Heart right ventricle (tissue), 16 donors: ENCODE data around the gene LRAT. TPM values are rescaled to one million over a fixed set of nuclear protein-coding genes. Genes with fewer than 3 reads are reported as not detected.
"Not testable (repeated sequence)": the region's sequence is repeated elsewhere in the genome, so short reads cannot be mapped to it uniquely, and the experiment has no call there.

Experiments used
- ATAC-seq, 8 donors: fragments of 200-7000 bp; cut with Tn5 transposase; one replicate each; pipeline ENCODE4 v1.9.1; 2020; ENCODE audit warnings: mild to moderate bottlenecking in 8 of 8, moderate library complexity in 8 of 8, moderate number of reproducible peaks in 1 of 8
- DNase-seq, 2 donors: peaks; one replicate each; pipeline ENCODE4 v3.0.0-alpha.2; 2020
- H3K27ac ChIP-seq, 10 donors: fragments of 200-600 bp; sonication (generic) in 2 of 10; one replicate each; pipeline versions ENCODE4 v1.5.0 to v1.8.0; 2020 to 2022; ENCODE audit warnings: mild to moderate bottlenecking in 3 of 10
- H3K27me3 ChIP-seq, 7 donors: fragments of 200-600 bp; one replicate each; pipeline ENCODE4 v1.8.0; 2021 to 2022; ENCODE audit warnings: mild to moderate bottlenecking in 2 of 7
- H3K36me3 ChIP-seq, 9 donors: fragments of 200-600 bp; sonication (generic) in 1 of 9; one replicate each; pipeline versions ENCODE4 v1.5.0 to v1.8.0; 2020 to 2022; ENCODE audit warnings: mild to moderate bottlenecking in 2 of 9
- H3K4me1 ChIP-seq, 9 donors: fragments of 200-600 bp; sonication (generic) in 1 of 9; one replicate each; pipeline versions ENCODE4 v1.5.0 to v1.8.0; 2020 to 2022; ENCODE audit warnings: mild to moderate bottlenecking in 4 of 9
- H3K4me3 ChIP-seq, 10 donors: fragments of 200-600 bp; sonication (generic) in 2 of 10; one replicate each; pipeline versions ENCODE4 v1.5.0 to v1.8.0; 2020 to 2022; ENCODE audit warnings: mild to moderate bottlenecking in 7 of 10, moderate library complexity in 2 of 10
- H3K9me3 ChIP-seq, 11 donors: fragments of 200-600 bp in 10 of 11; sonication (generic) in 2 of 11; one replicate each; pipeline versions ENCODE4 v1.5.0 to v1.8.0; 2013 to 2022; ENCODE audit warnings: mild to moderate bottlenecking in 2 of 11, control low read depth in 1 of 11, moderate library complexity in 1 of 11
- CTCF ChIP-seq, 9 donors: fragments of 200-600 bp; sonication (generic) in 2 of 9; IDR thresholded peaks; one replicate each; pipeline versions ENCODE4 v1.5.0 to v1.8.0; 2021 to 2022; ENCODE audit warnings: antibody characterized with exemption in 9 of 9, mild to moderate bottlenecking in 5 of 9, moderate library complexity in 1 of 9
- WGBS, 2 donors: extraction: QIAGEN DNeasy Blood & Tissue Kit; methylation state at CpG; one replicate each; pipeline ENCODE4 v1.1.7; 2013; ENCODE audit warnings: inconsistent platforms in 1 of 2; 5-methylcytosine and 5-hydroxymethylcytosine counted together
- intact Hi-C, 10 donors: fragments of 100-400 bp; cut with DNase I; formaldehyde crosslinking; loops; one replicate each; pipeline versions ENCODE4 v1.11.1 to v1.14.2; 2022
- polyA plus RNA-seq, 2 donors: library from polyadenylated mRNA; stranded (reverse); fragments of 200-250 nt; gene quantifications; one replicate each; pipeline ENCODE4 v1.2.3, GENCODE V29; 2013
- total RNA-seq, 10 donors: library from RNA; stranded (reverse); fragmentation: NEBNext Ultra II Directional in 3 of 10; extraction: Animal tissue kit (Norgen Biotek cat#: 25700) in 3 of 10; gene quantifications; one replicate each; pipeline versions ENCODE4 v1.2.1 to v1.2.4, GENCODE V29; 2021 to 2023
- donor health status: Arrhythmogenic right ventricular cardiomyopathy.
- donor health status: ischemic (EF 13 %, LVEDD 7.1; RV severe dilation, severe dysfunction).
- donor health status: healthy with polysubstance abuse.
- donor health status: DM: no; HTN: yes; CAD: no.
- donor health status: DM: no; HTN: no; CAD: no.
- donor health status: ischemic (EF 25% LVEDD 6.9; RV normal size, moderate dysfunction).
- donor health status: ischemic (EF 25% LVEDD 5.7; RV mildly dilated, moderate dysfunction).
- donor health status: healthy.
- donor health status: DM: yes; HTN: yes; CAD: no.
- donor health status: Ischemic cardiomyopathy.
- donor health status: ischemic (EF 35%, LVEDD 5.7; RV mildly dilated, moderate dysfunction).
- donor health status: nonischemic (EF 11% LVEDD 7.7; RV severe dilation, severe dysfunction).
- donor health status: DM: yes; HTN: yes; CAD: no.
- donor health status: PGD.
- donor health status: ischemic (EF 29% LVEDD 5.4; RV normal size, mild dysfunction).
- donor health status: nonischemic (EF 23%, LVEDD 6.1; RV moderate dilation, normal function).

LRAT gene
- total and polyA plus RNA-seq, 12 donors = 0.11 to 0.15 TPM; not detected in 10

- Histone ChIP-seq H3K27me3 (peaks cover 0 to 6% (median 0%) of the 10 kb centered on the region in 7 donors), H3K9me3 (no peaks in the 10 kb centered on the region), H3K4me1 (no peaks in the 10 kb centered on the region), H3K4me3 (no peak overlapping the region), H3K27ac (no peak overlapping the region), H3K36me3 (no peaks in the 10 kb centered on the region)
- ATAC-seq (no peak), DNase-seq (no peak)
- TF ChIP-seq CTCF (IDR thresholded peaks at IDR 0.05) = no peak
- intact Hi-C loops = no loop called here
Observed at GRCh38 chr4:154722262-154722661, 21.5 kb upstream of the LRAT start.

- H3K36me3 ChIP-seq, H3K4me1 ChIP-seq, DNase-seq, H3K27ac ChIP-seq, H3K9me3 ChIP-seq, H3K4me3 ChIP-seq, ATAC-seq, intact Hi-C loops, H3K27me3 ChIP-seq: not testable (repeated sequence)
- 75 to 90% methylated on average over 7 of the region's 7 CpGs for WGBS, 2 donors
Observed at GRCh38 chr4:154723601-154724000, 20.2 kb upstream of the LRAT start.

- H3K9me3 ChIP-seq = no peaks in the 10 kb centered on the region
- H3K36me3 ChIP-seq = no peaks in the 10 kb centered on the region
- no peak overlapping the region for H3K27ac ChIP-seq
- peaks cover 0 to 3% (median 0%) of the 10 kb centered on the region in 7 donors for H3K27me3 ChIP-seq
- TF ChIP-seq CTCF (IDR thresholded peaks at IDR 0.05) = no peak
- H3K4me3 ChIP-seq = no peak overlapping the region
- WGBS, 2 donors = 26 to 28% methylated on average over 1 of the region's 1 CpG
- ATAC-seq (no peak), DNase-seq (no peak)
- H3K4me1 ChIP-seq = no peaks in the 10 kb centered on the region
- intact Hi-C loops = no loop called here
Observed at GRCh38 chr4:154727540-154727939, 16.3 kb upstream of the LRAT start.

GRCh38 chr4:154731756-154732155, 12.0 kb upstream of the LRAT start:
- ATAC-seq = no peak
- Histone ChIP-seq H3K27ac (no peak overlapping the region), H3K4me3 (no peak overlapping the region), H3K27me3 (peaks cover 0 to 5% (median 0%) of the 10 kb centered on the region in 7 donors), H3K36me3 (no peaks in the 10 kb centered on the region), H3K9me3 (no peaks in the 10 kb centered on the region), H3K4me1 (no peaks in the 10 kb centered on the region)
- intact Hi-C loops = no loop called here
- DNase-seq = no peak
- no peak for TF ChIP-seq CTCF (IDR thresholded peaks at IDR 0.05)

GRCh38 chr4:154732669-154733068, 11.1 kb upstream of the LRAT start:
- no peak for ATAC-seq
- WGBS, 2 donors = 82 to 85% methylated on average over 4 of the region's 4 CpGs
- Histone ChIP-seq H3K27me3 (peaks cover 0 to 5% (median 0%) of the 10 kb centered on the region in 7 donors), H3K4me3 (no peak overlapping the region), H3K27ac (no peak overlapping the region), H3K4me1 (no peaks in the 10 kb centered on the region), H3K9me3 (no peaks in the 10 kb centered on the region), H3K36me3 (no peaks in the 10 kb centered on the region)
- intact Hi-C loops = no loop called here
- no peak for TF ChIP-seq CTCF (IDR thresholded peaks at IDR 0.05)
- no peak for DNase-seq
